Measurements from ENCODE around the gene PM20D1. TPM values are rescaled to one million over a fixed set of nuclear protein-coding genes. Genes with fewer than 3 reads are reported as not detected.

The PM20D1 gene
- total and polyA plus RNA-seq, 2 donors (not counting 1 experiment from before 2014, with no cell fraction given) = 2.0 to 3.3 TPM

- 100% methylated on average over 7 of the region's 12 CpGs for WGBS (ENCODE audit: insufficient coverage)
- Mint-ChIP-seq H3K27ac (no peak overlapping the region), H3K4me1 (peaks cover 70% of the 10 kb centered on the region), H3K4me3 (no peak overlapping the region), H3K27me3 (no peaks in the 10 kb centered on the region), H3K9me3 (ENCODE audit: insufficient read depth) (no peaks in the 10 kb centered on the region)
- no peaks in the 10 kb centered on the region for H3K27me3 ChIP-seq (replicated peaks in 1 of 4; ENCODE audit: control extremely low read depth in 1 of 4, control insufficient read depth in 3 of 4, insufficient read depth in 4 of 4, low read length in 3 of 4)
- no peak overlapping the region for H3K27ac ChIP-seq (ENCODE audit: low read length in 2 of 2)
- no peak for ATAC-seq (ENCODE audit: low read depth)
- TF ChIP-seq, protein P1, sequence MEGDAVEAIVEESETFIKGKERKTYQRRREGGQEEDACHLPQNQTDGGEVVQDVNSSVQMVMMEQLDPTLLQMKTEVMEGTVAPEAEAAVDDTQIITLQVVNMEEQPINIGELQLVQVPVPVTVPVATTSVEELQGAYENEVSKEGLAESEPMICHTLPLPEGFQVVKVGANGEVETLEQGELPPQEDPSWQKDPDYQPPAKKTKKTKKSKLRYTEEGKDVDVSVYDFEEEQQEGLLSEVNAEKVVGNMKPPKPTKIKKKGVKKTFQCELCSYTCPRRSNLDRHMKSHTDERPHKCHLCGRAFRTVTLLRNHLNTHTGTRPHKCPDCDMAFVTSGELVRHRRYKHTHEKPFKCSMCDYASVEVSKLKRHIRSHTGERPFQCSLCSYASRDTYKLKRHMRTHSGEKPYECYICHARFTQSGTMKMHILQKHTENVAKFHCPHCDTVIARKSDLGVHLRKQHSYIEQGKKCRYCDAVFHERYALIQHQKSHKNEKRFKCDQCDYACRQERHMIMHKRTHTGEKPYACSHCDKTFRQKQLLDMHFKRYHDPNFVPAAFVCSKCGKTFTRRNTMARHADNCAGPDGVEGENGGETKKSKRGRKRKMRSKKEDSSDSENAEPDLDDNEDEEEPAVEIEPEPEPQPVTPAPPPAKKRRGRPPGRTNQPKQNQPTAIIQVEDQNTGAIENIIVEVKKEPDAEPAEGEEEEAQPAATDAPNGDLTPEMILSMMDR (IDR thresholded peaks at IDR 0.05) = no peak
- no peak for TF ChIP-seq EZH2 (IDR thresholded peaks at IDR 0.05; ENCODE audit: borderline replicate concordance, insufficient read depth, low read depth, low read length, poor library complexity, severe bottlenecking)
- POLR2A ChIA-PET = no interaction called here
- peaks cover 42% of the 10 kb centered on the region for H3K79me2 ChIP-seq (ENCODE audit: control insufficient read depth, insufficient read depth, low read length)
- H4K20me1 ChIP-seq (ENCODE audit: control insufficient read depth, insufficient read depth, low read length, poor library complexity, severe bottlenecking) = no peaks in the 10 kb centered on the region
- H3K9ac ChIP-seq (ENCODE audit: low read length) = no peak overlapping the region
- H3K4me3 ChIP-seq (ENCODE audit: control extremely low read depth in 1 of 5, extremely low read depth in 1 of 5, insufficient read depth in 1 of 5, low read depth in 2 of 5, low read length in 4 of 5) = no peak overlapping the region
- H2AFZ ChIP-seq (ENCODE audit: insufficient read depth, low read depth, low read length, poor library complexity, severe bottlenecking) = no peak overlapping the region
- no peak overlapping the region for H3K4me2 ChIP-seq (replicated peaks; ENCODE audit: low read depth, low read length, poor library complexity, severe bottlenecking)
- intact Hi-C loops (cut with micrococcal nuclease) = no loop called here
- peaks cover 0 to 25% of the 10 kb centered on the region in 2 experiments for H3K36me3 ChIP-seq (replicated peaks in 1 of 2; ENCODE audit: control extremely low read depth in 1 of 2, control insufficient read depth in 1 of 2, extremely low read depth in 1 of 2, insufficient read depth in 2 of 2, low read length in 1 of 2)
- DNase-seq = no peak
- H3K9me3 ChIP-seq (ENCODE audit: control extremely low read depth in 1 of 3, control insufficient read depth in 2 of 3, insufficient read depth in 1 of 3, low read length in 2 of 3) = no peaks in the 10 kb centered on the region
- CTCF ChIA-PET = interaction anchor here (0.6 to 1.8 kb wide), 11 partner anchors 11 to 281 kb away, joined by 3 to 6 read pairs (median 4); partner anchors contain the start of gene RAB29
- H3K4me1 ChIP-seq (ENCODE audit: control insufficient read depth in 2 of 2, insufficient read depth in 2 of 2, low read length in 2 of 2) = peaks cover 42 to 55% of the 10 kb centered on the region in 2 donors
These were observed 39.3 kb downstream of the PM20D1 start for GRCh38 chr1:205810448-205811157.

DNA sequence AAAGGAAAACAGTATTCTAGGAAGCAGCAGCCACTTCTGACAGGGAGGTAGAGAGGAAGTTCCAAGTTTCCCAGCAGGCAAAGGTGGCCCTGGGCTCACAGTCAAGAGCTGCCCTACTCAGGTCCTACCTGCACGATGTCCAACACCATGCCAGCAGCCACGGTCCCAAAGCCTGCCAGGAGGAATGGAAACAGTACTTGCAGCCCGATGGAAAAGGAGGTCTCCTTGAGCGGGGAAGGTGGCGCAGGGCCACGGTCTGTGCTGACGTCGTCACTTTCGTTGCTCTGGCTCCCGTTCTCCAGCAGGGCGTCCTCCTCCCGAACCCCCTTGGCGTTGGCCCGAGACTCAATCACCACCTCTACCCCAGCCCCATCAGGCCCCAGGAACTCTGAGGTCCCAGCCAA is 40.0 kb downstream of the PM20D1 start:
- no peak for DNase-seq
- Histone ChIP-seq H3K9ac (ENCODE audit: low read length) (no peak overlapping the region), H3K79me2 (ENCODE audit: control insufficient read depth, insufficient read depth, low read length) (peaks cover 46% of the 10 kb centered on the region), H3K36me3 (replicated peaks in 1 of 2; ENCODE audit: control extremely low read depth in 1 of 2, control insufficient read depth in 1 of 2, extremely low read depth in 1 of 2, insufficient read depth in 2 of 2, low read length in 1 of 2) (peaks cover 0 to 25% of the 10 kb centered on the region in 2 experiments), H2AFZ (ENCODE audit: insufficient read depth, low read depth, low read length, poor library complexity, severe bottlenecking) (no peak overlapping the region), H3K9me3 (ENCODE audit: control extremely low read depth in 1 of 3, control insufficient read depth in 2 of 3, insufficient read depth in 1 of 3, low read length in 2 of 3) (no peaks in the 10 kb centered on the region), H3K27me3 (replicated peaks in 1 of 4; ENCODE audit: control extremely low read depth in 1 of 4, control insufficient read depth in 3 of 4, insufficient read depth in 4 of 4, low read length in 3 of 4) (no peaks in the 10 kb centered on the region), H3K4me2 (replicated peaks; ENCODE audit: low read depth, low read length, poor library complexity, severe bottlenecking) (no peak overlapping the region), H3K27ac (ENCODE audit: low read length in 2 of 2) (no peak overlapping the region), H3K4me1 (ENCODE audit: control insufficient read depth in 2 of 2, insufficient read depth in 2 of 2, low read length in 2 of 2) (peaks cover 49 to 61% of the 10 kb centered on the region in 2 donors), H3K4me3 (ENCODE audit: control extremely low read depth in 1 of 5, extremely low read depth in 1 of 5, insufficient read depth in 1 of 5, low read depth in 2 of 5, low read length in 4 of 5) (no peak overlapping the region), H4K20me1 (ENCODE audit: control insufficient read depth, insufficient read depth, low read length, poor library complexity, severe bottlenecking) (peaks cover 5% of the 10 kb centered on the region)
- intact Hi-C loops (cut with micrococcal nuclease) = no loop called here
- Mint-ChIP-seq H3K27ac (peak overlapping the region; percentile 26), H3K4me3 (no peak overlapping the region), H3K27me3 (no peaks in the 10 kb centered on the region), H3K9me3 (ENCODE audit: insufficient read depth) (no peaks in the 10 kb centered on the region), H3K4me1 (peaks cover 76% of the 10 kb centered on the region)
- ATAC-seq (ENCODE audit: low read depth) = no peak
- ChIA-PET CTCF (interaction anchor here (0.6 to 1.6 kb wide), 6 partner anchors 16 to 167 kb away, joined by 3 to 6 read pairs (median 4); no protein-coding TSS in a partner anchor), POLR2A (no interaction called here)
- TF ChIP-seq, protein P1 (IDR thresholded peaks at IDR 0.05) = no peak
- no peak for TF ChIP-seq EZH2 (IDR thresholded peaks at IDR 0.05; ENCODE audit: borderline replicate concordance, insufficient read depth, low read depth, low read length, poor library complexity, severe bottlenecking)
- WGBS (ENCODE audit: insufficient coverage) = over 99% methylated on average over 12 of the region's 14 CpGs
